Measurements from ENCODE around the gene SEC16B. TPM values are rescaled to one million over a fixed set of nuclear protein-coding genes. Genes with fewer than 3 reads are reported as not detected.

Gene SEC16B
- total and polyA plus RNA-seq, 2 experiments from 2014 or later: 0.53 to 0.63 TPM

DNA sequence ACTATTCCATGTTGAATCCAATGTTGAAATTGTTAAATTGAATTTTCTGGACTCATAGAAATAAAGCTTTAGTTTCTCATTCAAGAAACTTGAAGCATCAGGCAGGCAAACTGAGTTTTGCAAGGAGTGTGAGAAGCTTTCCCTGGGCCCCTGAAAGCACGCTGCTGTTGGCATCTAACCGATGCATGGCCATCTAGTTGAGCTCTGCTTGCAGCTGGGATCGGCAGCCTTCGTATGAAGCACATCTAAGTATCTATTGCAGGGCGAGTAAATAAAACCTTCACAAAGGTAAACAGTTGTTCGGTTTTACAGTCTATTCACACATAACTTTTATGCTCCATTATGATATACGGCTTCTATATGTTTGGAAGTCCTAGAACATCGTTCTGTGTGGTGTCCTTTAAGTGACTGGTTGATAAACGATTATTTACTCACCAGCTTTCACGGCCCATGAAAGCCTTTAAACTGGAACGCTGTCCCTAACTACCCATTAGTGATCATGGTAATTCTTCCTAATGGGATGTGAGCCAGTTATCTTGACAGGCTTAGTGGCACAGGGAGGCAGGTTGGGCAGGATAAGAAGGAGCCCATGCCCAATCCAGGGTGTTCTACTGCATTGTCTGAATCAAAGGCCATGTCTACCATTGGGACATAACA, 71.7 kb downstream of the SEC16B start:
- H3K27me3 ChIP-seq: no peaks in the 10 kb centered on the region
- H3K4me3 ChIP-seq: no peak overlapping the region
- H3K9me3 ChIP-seq (ENCODE audit: low read depth): no peaks in the 10 kb centered on the region
- H3K27ac ChIP-seq: no peak overlapping the region
- TF ChIP-seq, protein P1, sequence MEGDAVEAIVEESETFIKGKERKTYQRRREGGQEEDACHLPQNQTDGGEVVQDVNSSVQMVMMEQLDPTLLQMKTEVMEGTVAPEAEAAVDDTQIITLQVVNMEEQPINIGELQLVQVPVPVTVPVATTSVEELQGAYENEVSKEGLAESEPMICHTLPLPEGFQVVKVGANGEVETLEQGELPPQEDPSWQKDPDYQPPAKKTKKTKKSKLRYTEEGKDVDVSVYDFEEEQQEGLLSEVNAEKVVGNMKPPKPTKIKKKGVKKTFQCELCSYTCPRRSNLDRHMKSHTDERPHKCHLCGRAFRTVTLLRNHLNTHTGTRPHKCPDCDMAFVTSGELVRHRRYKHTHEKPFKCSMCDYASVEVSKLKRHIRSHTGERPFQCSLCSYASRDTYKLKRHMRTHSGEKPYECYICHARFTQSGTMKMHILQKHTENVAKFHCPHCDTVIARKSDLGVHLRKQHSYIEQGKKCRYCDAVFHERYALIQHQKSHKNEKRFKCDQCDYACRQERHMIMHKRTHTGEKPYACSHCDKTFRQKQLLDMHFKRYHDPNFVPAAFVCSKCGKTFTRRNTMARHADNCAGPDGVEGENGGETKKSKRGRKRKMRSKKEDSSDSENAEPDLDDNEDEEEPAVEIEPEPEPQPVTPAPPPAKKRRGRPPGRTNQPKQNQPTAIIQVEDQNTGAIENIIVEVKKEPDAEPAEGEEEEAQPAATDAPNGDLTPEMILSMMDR (IDR thresholded peaks at IDR 0.05; ENCODE audit: low read depth, low read length): no peak
- H3K4me1 ChIP-seq (ENCODE audit: low read depth): no peaks in the 10 kb centered on the region
- no peak for DNase-seq (ENCODE audit: low read depth in 1 of 2, low spot score in 1 of 2)
- H3K36me3 ChIP-seq: no peaks in the 10 kb centered on the region

DNA sequence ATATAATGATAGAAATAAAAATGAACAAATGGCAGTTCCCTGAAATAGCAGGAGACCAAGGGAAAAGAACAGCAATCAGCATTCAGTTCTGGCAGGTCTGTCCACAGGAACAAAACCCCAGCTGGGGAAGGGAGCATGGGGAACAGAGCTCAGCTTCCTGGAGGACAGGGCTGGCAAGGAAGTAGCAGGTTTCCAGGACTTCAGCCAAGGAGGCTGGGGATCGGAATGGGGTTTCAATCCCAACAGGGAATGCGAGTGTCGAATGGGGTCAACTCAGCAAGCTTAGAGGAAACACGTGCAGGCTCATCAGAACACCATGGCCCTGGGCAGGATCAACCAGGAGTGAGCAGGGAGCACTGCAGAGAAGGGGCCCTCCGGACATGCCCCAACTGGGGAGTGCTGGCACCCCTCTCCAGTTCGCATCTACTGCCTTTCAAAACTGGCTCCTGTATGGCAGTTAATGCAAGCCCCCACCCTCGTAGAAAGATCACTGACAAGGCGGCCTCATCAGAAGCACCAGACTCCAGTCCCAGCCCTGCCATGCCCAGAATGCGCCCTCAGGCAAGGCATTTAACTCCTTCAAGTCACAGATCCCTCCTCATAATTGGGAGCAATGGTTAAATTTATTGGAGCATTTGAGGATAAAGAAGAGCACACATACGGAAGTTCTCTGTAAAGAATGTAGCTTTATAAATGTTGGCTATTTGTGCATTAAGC, 72.4 kb downstream of the SEC16B start:
- DNase-seq (ENCODE audit: low read depth in 1 of 2, low spot score in 1 of 2): no peak
- Histone ChIP-seq H3K9me3 (ENCODE audit: low read depth) (no peaks in the 10 kb centered on the region), H3K4me1 (ENCODE audit: low read depth) (no peaks in the 10 kb centered on the region), H3K4me3 (no peak overlapping the region), H3K36me3 (no peaks in the 10 kb centered on the region), H3K27ac (no peak overlapping the region), H3K27me3 (no peaks in the 10 kb centered on the region)
- TF ChIP-seq, protein P1 (IDR thresholded peaks at IDR 0.05; ENCODE audit: low read depth, low read length): no peak

Other genes starting within 250 kb of the SEC16B start
- 25.3 and 35.3 TPM in 2 replicates for gene RASAL2, start 124.0 kb upstream of the SEC16B start, total RNA-seq
- gene RASAL2, start 124.0 kb upstream of the SEC16B start, polyA plus RNA-seq: 11.2 and 13.1 TPM in 2 replicates

Measured in cardiac muscle cell (in vitro differentiated cells and primary cell).